ENCODE results near the gene TMEM245.

The TMEM245 gene

DNA sequence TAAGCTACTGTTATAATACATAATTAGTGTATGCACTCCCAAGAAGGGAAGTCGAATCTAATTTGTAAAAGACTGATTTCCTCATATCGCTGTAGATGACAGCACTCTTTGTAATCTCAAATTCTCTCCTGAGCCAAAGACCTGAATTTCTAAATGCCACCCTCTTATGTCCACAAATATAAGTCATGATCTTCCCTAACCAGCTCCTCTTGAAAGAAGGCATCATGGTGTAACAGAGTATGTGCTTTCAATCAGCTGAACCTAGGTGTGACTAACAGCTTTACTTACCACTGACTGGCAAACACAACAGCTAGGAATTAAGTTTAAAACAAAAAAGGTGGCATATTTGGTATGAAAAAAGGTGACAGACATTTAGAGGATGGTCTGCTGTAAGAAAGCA lies 72.5 kb downstream of the TMEM245 start:
- H3K4me3 ChIP-seq (ENCODE audit: low read depth, low read length) = no peak overlapping the region
- TF ChIP-seq, protein P1, sequence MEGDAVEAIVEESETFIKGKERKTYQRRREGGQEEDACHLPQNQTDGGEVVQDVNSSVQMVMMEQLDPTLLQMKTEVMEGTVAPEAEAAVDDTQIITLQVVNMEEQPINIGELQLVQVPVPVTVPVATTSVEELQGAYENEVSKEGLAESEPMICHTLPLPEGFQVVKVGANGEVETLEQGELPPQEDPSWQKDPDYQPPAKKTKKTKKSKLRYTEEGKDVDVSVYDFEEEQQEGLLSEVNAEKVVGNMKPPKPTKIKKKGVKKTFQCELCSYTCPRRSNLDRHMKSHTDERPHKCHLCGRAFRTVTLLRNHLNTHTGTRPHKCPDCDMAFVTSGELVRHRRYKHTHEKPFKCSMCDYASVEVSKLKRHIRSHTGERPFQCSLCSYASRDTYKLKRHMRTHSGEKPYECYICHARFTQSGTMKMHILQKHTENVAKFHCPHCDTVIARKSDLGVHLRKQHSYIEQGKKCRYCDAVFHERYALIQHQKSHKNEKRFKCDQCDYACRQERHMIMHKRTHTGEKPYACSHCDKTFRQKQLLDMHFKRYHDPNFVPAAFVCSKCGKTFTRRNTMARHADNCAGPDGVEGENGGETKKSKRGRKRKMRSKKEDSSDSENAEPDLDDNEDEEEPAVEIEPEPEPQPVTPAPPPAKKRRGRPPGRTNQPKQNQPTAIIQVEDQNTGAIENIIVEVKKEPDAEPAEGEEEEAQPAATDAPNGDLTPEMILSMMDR (IDR thresholded peaks at IDR 0.05; ENCODE audit: low read depth, low read length) = no peak
- TF ChIP-seq MYC (IDR thresholded peaks at IDR 0.05; ENCODE audit: low read depth, low read length) = no peak
- no peak for TF ChIP-seq POLR2A (IDR thresholded peaks at IDR 0.05; ENCODE audit: extremely low read depth, insufficient read length)
- TF ChIP-seq, protein P2, sequence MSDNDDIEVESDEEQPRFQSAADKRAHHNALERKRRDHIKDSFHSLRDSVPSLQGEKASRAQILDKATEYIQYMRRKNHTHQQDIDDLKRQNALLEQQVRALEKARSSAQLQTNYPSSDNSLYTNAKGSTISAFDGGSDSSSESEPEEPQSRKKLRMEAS (IDR thresholded peaks at IDR 0.05; ENCODE audit: low read depth, low read length) = no peak
- no peak for DNase-seq (ENCODE audit: low read depth)

DNA sequence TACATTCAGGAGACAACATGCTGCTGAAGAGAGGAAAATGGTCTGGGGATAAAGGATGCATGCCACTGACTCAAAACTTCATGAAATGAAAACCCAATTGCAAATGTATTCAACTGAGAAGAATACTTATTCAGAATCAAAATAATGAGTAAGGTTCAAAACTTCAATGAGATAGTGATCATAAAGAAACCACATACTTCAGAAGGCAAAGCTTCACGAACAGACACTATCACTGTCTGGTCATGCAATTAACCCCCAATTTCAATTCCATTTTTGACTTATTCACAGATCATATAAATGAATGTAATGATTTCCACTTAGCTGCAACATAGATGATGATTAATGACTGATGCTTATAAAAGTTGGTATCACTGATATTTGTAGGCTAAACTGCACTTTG lies 73.4 kb downstream of the TMEM245 start:
- H3K4me3 ChIP-seq (ENCODE audit: low read depth, low read length) = no peak overlapping the region
- no peak for DNase-seq (ENCODE audit: low read depth)
- TF ChIP-seq MYC (IDR thresholded peaks at IDR 0.05; ENCODE audit: low read depth, low read length) = no peak

DNA sequence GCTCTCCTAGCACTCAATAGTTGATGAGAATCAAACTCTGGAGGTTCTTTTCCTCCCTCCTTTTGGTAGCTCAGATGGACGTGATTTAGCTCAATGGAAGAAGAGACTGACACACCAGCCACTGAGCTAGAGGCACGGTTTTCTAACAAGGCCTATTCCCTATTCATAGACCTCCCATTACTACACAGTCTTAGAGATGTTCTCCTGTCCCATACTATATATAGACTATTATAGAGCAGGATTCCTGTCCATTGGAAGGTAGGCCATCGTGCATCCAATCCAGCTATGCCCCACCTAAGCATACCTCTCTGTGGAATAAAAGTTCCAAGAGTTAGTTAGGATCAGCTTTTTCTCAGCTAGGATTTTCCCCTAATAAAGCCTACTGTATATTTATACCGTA lies 76.2 kb downstream of the TMEM245 start:
- no peak for DNase-seq (ENCODE audit: low read depth)
- TF ChIP-seq, protein P1 (IDR thresholded peaks at IDR 0.05; ENCODE audit: low read depth, low read length) = no peak
- TF ChIP-seq, protein P2 (IDR thresholded peaks at IDR 0.05; ENCODE audit: low read depth, low read length) = no peak
- TF ChIP-seq POLR2A (IDR thresholded peaks at IDR 0.05; ENCODE audit: extremely low read depth, insufficient read length) = no peak
- TF ChIP-seq MYC (IDR thresholded peaks at IDR 0.05; ENCODE audit: low read depth, low read length) = no peak
- no peak overlapping the region for H3K4me3 ChIP-seq (ENCODE audit: low read depth, low read length)

DNA sequence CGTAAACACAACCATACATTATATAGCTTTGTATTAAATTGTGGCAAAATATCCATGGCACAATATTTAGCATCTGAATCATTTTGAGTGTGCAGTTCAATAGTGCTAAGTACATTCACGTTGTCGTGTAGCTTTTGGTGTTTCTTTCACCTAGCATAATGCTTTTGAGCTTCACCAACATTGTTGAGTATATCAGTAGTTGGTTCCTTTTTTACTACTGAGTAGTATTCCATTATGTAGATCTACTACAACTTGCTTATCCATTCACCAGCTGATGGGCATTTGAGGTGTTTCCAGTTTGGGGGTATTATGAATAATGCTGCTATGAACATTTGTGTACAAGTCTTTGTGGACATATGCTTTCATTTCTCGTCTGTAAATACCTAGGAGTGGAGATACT lies 79.2 kb downstream of the TMEM245 start:
- TF ChIP-seq, protein P1 (IDR thresholded peaks at IDR 0.05; ENCODE audit: low read depth, low read length) = no peak
- TF ChIP-seq POLR2A (IDR thresholded peaks at IDR 0.05; ENCODE audit: extremely low read depth, insufficient read length) = no peak
- no peak for TF ChIP-seq MYC (IDR thresholded peaks at IDR 0.05; ENCODE audit: low read depth, low read length)
- TF ChIP-seq, protein P2 (IDR thresholded peaks at IDR 0.05; ENCODE audit: low read depth, low read length) = no peak

DNA sequence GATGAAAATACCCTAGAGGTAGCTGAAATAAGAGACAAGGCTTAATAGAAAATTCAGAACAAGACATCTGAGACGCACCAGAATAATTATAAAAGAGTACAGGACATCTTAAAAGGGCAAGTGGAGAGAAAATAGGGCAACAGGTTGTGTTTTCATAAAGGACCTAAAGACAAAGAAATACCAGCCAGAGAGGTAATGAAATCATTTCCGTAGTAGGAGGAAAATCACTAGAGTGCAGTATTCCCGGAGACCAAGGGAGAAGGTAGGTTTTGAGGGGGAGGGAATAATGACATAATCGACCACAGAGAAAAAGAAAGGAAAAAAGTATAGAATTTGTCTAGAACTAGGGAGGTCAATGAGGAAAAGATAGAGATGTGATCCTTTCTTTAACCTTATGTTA lies 80.2 kb downstream of the TMEM245 start:
- DNase-seq (ENCODE audit: low read depth) = no peak
- TF ChIP-seq POLR2A (IDR thresholded peaks at IDR 0.05; ENCODE audit: extremely low read depth, insufficient read length) (no peak), MYC (IDR thresholded peaks at IDR 0.05; ENCODE audit: low read depth, low read length) (no peak)
- TF ChIP-seq, protein P1 (IDR thresholded peaks at IDR 0.05; ENCODE audit: low read depth, low read length) = no peak
- TF ChIP-seq, protein P2 (IDR thresholded peaks at IDR 0.05; ENCODE audit: low read depth, low read length) = no peak
- H3K4me3 ChIP-seq (ENCODE audit: low read depth, low read length) = no peak overlapping the region

More for the DNA sequence above, 79.2 kb downstream of the TMEM245 start:
- H3K4me3 ChIP-seq (ENCODE audit: low read depth, low read length) = no peak overlapping the region
- no peak for DNase-seq (ENCODE audit: low read depth)

DNA sequence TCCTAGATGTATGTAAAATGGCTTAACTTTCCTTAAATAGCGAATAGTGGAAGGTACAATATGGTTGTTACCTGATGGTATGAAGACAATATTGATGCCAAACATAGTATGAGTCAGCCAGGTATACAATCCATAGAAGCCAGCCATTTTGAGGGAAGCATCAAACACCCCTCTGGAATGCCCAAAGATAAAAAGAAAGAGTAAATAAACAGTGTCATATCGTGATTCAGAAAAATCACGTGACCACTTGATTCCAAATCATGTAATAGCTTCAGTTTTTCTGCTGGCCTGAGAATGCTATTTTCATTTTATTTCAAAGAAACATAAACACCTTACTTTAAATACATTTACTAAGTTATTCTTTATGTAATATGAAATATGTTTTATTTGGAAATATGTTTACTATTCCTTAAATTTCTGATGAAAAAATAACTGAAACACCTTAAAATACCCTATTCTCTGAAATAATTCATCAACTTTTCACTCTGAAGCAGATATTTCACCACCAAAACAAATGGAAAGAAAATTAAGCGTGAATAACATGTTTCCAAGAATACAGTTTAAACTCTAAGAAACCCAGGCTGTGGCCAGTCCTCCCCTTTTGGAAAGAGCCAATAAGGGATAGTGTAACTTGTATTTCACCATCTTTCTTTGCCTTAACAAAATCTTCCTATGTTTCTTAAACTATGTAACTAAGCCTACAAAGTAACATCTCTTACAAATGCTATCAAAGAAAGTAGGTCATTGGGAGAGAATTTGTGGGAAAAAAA lies 81.6 kb downstream of the TMEM245 start:
- no peak overlapping the region for H3K4me3 ChIP-seq (ENCODE audit: low read depth, low read length)
- TF ChIP-seq, protein P1 (IDR thresholded peaks at IDR 0.05; ENCODE audit: low read depth, low read length) = no peak
- TF ChIP-seq, protein P2 (IDR thresholded peaks at IDR 0.05; ENCODE audit: low read depth, low read length) = no peak
- TF ChIP-seq MYC (IDR thresholded peaks at IDR 0.05; ENCODE audit: low read depth, low read length) (no peak), POLR2A (IDR thresholded peaks at IDR 0.05; ENCODE audit: extremely low read depth, insufficient read length) (no peak)
- DNase-seq (ENCODE audit: low read depth) = no peak
